ENCODE results near the gene MRPL48. TPM values are rescaled to one million over a fixed set of nuclear protein-coding genes. Genes with fewer than 3 reads are reported as not detected.

The MRPL48 gene
- total RNA-seq, 1 donor from 2014 or later, result 24.3 TPM

- no peak for DNase-seq
Observed at GRCh38 chr11:73893041-73893440, 105.4 kb downstream of the MRPL48 start.

- no peak for DNase-seq
Observed at GRCh38 chr11:73894725-73895335, 107.2 kb downstream of the MRPL48 start.

- no peak for DNase-seq
Observed at GRCh38 chr11:73902303-73902702, 114.6 kb downstream of the MRPL48 start.

GRCh38 chr11:73907191-73907590, 119.5 kb downstream of the MRPL48 start:
- DNase-seq, result peak; percentile 22

GRCh38 chr11:73912026-73912425, 124.4 kb downstream of the MRPL48 start:
- DNase-seq, result no peak

- DNase-seq, result no peak
Observed at GRCh38 chr11:73913472-73913871, 125.8 kb downstream of the MRPL48 start.

- no peak for DNase-seq
Observed at GRCh38 chr11:73914284-73914683, 126.6 kb downstream of the MRPL48 start.

Other genes with a start within 250 kb of the MRPL48 start
- 12.1 and 20.2 TPM in 2 replicates for gene FAM168A, start 189.8 kb upstream of the MRPL48 start, total RNA-seq
- gene PLEKHB1, start 141.3 kb upstream of the MRPL48 start, total RNA-seq, result 0.33 and 0.34 TPM in 2 replicates
- 145 and 175 TPM in 2 replicates for gene RAB6A, start 26.8 kb upstream of the MRPL48 start, total RNA-seq
- 53.0 and 57.2 TPM in 2 replicates for gene COA4, start 89.0 kb downstream of the MRPL48 start, total RNA-seq
- 8.2 and 10.6 TPM in 2 replicates for gene PAAF1, start 89.1 kb downstream of the MRPL48 start, total RNA-seq
- not detected in 2 replicates for gene DNAJB13, start 163.2 kb downstream of the MRPL48 start, total RNA-seq
- 2.6 and 22.3 TPM in 2 replicates for gene UCP2, start 195.0 kb downstream of the MRPL48 start, total RNA-seq
- gene UCP3, start 221.2 kb downstream of the MRPL48 start, total RNA-seq, result 0.28 and 0.34 TPM in 2 replicates